Measurements from ENCODE around the gene TAF8.
A peak's percentile ranks its signal among the peaks of the same experiment; 100 is the strongest.
"Not testable (repeated sequence)": the region's sequence is repeated elsewhere in the genome, so short reads cannot be mapped to it uniquely, and the experiment has no call there.

Gene TAF8, protein sequence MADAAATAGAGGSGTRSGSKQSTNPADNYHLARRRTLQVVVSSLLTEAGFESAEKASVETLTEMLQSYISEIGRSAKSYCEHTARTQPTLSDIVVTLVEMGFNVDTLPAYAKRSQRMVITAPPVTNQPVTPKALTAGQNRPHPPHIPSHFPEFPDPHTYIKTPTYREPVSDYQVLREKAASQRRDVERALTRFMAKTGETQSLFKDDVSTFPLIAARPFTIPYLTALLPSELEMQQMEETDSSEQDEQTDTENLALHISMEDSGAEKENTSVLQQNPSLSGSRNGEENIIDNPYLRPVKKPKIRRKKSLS

DNA sequence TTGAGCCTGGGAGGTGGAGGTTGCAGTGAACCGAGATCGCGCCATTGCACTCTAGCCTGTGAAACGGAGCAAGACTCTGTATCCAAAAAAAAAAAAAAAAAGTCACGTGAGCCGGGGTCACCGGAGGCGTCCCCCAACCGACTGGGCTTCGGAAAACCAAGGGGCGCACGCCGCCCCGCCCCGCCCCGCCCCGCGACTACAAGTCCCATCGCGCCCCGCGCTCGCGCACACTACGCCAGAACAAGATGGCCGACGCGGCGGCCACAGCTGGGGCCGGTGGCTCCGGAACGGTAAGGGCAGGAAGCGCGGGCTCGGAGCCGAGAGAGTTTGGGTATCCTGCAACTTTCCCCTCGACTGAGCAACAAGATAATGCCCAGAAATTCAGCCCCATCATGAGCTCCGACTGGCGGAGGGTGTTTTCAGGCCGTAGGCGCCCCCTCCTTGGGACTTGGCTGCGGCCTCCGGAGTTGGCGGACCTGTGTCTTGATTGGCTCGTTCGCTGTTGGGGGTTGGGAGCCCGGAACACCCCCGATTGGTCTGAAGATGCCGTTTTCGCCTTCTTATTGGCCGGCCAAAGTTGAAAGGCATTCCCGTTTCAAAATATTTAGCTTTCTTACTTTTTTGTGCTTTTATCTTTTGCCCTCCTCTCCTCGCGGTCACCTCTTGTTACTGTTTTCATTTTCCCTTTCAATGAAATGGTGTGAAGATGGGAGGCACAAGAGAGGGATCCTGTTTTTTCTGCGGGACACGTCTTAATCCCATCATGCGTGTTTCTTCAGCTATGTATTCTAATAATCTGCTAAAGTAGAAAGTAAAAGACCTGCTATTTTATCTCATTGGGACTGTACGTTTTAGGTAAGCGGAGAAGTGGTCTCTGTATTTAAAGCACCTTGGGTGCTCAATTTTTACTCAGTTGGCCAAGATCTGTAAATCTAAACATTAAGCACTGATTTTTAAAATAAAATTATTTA lies at the start of gene TAF8:
Gene TAF8, plus strand, starts transcription at position 228 of the 971 bp plus-strand sequence. Its CDS starts 18 bp downstream, at position 246.
- peak; percentile 98 for DNase-seq

DNA sequence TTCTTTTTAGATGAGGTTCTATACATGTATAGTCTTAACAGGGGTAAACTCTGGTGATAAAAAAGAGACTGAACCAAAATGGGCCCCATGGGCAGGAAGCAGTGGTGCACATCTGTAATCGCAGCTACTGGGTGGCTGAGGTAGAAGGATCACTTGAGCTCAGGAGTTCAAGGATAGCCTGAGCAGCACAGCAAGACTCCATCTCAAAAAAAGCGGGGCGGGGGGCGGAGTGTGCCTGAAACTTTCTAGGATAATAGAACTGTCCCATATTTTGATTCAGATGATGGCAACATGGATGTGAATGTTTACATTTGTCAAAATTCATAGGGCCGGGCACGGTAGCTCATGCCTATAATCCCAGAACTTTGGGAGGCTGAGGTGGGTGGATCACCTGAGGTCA lies 48.8 kb upstream of the TAF8 start:
- DNase-seq: no peak

DNA sequence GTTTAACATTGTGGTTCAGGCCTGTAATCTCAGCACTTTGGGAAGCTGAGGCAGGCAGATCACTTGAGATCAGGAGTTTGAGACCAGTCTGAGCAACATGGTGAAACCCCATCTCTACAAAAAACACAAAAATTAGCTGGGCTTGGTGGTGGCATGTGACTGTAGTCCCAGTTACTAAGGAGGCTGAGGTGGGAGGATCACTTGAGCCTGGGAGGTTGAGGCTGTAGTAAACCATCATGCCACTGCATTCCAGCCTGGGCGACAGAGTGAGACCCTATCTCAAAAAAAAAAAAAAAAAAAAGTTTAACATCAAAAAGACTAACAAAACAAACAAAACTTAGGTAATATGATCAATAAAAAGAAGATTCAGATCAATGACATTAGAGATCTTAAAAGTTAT lies 46.7 kb upstream of the TAF8 start:
- DNase-seq: not testable (repeated sequence)

DNA sequence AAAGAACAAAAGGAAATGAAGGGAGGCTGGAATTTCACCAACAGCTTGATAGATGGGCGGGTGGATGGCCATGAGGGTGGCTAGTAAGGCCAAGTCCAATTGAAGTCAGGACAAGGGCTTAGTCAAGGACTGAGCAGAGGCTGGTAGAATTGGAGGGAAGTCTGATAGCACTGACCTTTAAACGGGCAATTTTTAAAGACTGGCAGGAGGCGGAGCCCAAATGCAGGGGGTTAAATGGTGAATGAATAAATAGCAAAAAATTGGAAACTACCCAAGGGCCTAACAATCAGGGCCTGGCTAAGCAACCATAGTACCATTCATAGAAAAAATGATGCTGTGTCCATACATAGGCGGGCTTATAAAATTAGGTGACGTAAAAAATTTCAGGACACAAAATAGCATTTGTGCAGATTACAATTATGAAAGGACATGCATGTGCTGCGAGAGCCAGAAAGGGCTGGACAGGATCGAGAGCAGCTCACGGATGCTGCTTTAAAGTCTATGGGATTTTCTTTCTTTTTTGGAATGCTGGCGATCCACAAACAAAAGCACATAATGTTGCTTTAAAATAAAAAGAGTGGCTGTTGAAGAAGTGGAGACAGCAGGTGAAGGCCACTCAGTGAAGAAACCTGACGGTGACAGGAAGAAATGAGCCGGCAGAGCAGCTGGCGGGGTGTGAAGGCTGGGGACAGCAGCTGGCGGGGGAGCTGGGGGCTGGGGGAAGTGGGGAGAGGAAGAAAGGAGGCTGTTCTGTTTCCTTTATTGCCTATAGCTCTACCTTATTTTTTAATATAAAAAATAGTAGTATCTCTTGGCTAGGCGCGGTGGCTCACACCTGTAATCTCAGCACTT lies 42.8 kb upstream of the TAF8 start:
- peak; percentile 64 for DNase-seq

DNA sequence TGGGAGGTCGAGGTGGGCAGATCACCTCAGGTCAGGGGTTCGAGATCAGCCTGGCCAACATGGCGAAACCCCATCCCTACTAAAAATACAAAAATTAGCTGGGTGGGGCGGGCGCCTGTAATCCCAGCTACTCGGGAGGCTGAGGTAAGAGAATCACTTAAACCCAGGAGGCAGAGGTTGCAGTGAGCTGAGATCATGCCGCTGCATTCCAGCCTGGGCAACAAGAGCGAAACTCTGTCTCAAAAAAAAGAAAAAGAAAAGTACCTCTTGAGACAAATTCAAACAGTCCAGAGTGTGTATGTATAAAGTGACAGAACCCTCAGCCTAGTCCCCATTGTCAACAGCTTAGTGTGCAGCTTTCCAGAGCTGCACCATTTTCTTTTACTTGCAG lies 42.2 kb upstream of the TAF8 start:
- DNase-seq: not testable (repeated sequence)

DNA sequence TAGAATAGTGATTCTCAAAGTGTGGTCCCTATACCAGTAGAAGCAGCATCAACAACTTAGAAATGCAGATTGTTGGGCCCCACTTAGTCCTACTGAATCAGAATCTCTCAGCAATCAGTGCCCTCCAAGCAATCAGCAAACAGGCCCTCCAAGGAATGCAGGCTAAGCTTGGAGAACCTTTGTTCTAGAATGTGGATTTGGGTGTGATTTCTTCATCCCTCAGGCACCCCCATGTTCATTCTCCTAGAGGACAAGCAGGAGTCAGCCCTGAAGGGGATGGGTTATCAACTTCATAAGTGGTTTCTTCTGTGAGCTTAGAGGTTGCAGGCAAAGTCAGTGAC lies 40.5 kb upstream of the TAF8 start:
- DNase-seq: no peak

DNA sequence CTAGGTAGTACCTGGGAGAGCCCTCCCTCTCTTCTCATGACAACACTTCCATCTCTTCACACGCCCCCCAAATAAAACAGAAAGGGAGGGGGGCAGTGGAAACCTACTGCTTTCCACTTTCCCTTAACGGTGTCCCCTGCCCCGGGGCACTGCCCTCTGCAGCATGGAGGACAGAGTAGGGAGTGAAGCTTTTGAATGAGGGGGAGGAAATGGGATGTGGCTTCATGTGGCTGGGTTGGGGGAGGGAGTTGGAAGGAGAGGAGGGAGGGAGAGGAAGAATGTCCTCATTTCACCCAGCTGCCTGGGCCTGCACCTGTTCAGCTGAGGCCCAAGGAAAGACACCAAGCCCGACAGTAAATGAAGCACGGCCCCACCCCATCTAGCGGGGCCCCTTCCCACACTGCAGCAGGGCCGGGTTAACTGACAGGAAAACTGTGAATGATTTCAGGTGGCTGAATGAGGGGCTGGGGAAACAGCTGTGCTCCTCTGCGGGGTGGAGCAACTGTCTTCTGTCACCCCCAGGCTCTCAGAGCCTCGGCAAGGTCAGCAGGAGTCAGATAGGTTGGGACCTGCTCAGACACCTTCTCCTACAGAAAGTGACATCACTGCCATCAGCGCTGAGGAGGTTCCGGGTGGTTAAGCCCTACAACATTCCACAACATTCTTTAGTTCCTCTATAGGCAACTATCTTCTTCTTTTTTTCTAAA lies 40.0 kb upstream of the TAF8 start:
- DNase-seq: peak; percentile 76

DNA sequence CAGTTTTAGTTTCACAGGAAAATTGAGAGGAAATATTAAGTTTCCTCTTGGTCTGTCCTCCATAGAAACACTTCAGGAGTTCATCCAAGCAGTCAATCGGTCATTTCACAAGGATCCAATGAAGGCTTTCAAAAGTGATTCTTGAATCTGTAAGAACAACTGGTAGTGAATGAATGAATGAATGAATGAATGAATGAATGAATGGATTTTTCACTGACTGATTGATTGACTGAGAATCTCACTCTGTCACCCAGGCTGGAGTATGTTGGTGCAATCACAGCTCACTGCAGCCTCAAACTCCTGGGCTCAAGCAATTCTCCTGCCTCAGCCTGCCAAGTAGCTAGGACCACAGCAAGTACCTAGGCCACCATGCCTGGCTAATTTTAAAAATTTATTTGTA lies 39.4 kb upstream of the TAF8 start:
- no peak for DNase-seq

DNA sequence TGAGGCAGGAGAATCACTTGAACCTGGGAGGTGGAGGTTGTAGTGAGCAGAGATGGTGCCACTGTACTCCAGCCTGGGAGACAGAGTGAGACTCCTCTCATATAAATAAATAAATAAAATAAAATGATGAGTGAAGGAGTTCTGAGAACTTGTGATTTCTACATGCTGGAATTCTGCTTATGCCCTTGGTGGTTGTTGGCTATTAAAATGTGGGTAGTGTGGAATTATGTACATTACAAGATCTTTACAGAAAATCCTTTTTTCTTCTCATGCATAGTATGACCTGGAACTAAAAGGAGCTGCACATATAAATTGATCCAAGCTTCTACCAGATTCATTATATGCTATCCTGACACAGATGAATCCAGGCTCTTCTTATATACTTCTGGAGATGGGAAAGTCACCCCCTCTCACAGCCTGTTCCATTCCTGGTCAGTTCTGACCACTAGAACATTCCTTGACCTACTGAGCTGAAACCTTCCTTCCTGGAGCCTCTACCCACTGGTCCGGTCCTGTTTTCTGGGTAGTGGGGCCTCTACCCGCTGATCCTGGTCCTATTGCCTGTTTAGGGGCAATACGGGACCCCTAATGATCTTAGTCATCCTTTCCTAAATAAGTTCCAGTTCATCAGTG lies 37.7 kb upstream of the TAF8 start:
- no peak for DNase-seq

DNA sequence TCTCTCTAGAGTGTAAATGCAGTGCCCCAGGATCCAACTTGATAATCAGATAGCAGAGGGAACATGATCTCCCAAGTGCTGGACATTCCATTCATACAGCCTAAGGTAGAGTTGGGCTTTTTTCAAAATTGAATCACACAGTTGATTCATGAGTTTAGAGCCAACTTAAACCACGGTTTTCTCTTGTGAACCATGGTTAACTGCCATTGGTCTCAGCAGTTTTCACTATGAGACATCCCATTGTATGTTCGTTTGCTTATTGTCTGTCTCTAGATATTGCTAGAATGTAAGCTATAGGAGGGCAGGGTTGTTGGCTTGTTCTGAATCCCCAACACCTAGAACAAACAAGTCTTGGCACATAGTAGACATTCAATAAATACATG lies 37.2 kb upstream of the TAF8 start:
- no peak for DNase-seq

DNA sequence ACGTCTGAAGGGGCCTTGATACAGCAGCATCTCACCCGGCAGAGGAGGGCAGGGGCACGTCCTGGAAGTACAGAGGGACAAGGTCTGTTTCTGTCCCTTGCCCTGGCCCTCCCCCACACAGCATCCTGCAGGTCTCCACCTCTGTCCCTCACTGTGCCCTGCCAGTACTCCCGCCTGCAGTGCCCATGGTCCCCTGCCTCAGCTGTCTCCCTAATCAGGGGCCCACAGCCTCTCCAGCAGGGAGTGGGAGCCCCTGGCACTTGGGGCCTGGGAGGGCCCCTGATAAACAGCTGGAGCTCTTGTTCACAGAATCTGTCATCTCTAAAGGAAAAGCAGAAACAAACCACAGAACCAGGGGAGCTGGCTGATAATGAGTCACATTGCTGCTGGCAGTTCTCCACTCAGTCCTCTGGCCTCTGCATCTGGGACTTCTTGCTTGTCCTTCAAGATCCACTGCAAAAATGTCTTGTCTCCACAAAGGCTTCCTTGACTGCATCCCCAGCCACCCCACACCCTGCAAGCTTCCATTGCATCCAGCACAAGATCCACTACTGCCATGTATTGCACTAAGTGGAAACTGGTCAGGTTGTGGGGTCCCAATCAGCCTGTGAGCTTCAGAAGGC lies 33.2 kb upstream of the TAF8 start:
- DNase-seq: peak; percentile 99

DNA sequence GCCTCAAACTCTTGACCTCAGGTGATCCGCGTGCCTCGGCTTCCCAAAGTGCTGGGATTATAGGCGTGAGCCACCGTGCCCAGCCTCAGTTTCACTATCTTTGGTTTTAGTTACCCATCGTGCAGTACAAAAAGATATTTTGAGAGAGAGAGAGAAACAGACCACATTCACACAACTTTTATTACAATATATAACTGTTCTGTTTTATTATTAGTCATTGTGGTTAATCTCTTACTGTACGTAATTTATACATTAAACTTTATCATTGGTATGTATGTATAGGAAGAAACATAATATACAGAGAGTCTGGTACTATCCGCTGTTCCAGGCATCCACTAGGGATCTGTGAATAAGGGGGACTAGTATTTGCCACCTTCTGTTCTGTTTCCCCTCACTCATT lies 29.4 kb upstream of the TAF8 start:
- no peak for DNase-seq

DNA sequence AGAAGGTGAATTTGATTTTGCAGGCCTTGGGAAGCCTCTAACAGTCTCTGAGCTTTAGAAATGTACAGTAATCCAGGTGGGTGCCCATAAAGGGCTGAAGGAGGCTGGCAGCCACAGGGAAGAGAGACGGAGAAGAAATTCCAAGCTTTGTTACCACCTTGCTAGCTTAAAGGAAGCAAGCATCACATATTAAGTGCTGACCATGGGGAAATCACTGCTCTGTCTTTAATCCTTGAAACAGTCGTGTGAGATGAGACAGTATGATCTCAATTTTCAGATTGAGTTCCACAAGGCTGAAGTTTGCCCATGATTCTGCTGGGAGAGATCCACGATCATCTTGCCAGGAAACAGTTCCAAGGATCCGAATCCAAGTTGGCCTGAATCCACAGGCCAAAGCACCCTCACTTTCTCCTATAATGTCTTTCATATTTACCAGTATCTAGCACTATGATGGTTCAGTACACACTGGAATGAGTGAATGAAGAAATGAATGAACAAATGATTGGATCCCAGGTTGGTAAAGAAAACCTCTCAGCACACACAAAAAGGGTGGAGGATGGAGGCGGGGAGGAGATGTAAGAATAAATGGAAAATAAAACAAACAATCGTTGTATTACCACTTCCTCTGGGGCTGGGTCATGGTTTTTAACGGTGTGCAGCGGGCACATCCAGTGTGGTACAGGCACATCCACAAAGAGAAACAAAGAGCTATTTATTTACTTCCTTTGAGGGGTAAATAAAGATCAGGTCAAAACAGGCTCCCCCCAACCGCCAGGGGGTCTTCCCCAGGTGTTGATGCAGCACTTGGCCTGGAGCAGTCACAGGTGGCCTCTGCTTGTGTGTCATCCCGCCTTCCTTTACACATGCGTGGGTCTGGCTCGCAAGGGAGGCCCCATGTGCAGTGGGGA lies 28.2 kb upstream of the TAF8 start:
- DNase-seq: peak; percentile 45

DNA sequence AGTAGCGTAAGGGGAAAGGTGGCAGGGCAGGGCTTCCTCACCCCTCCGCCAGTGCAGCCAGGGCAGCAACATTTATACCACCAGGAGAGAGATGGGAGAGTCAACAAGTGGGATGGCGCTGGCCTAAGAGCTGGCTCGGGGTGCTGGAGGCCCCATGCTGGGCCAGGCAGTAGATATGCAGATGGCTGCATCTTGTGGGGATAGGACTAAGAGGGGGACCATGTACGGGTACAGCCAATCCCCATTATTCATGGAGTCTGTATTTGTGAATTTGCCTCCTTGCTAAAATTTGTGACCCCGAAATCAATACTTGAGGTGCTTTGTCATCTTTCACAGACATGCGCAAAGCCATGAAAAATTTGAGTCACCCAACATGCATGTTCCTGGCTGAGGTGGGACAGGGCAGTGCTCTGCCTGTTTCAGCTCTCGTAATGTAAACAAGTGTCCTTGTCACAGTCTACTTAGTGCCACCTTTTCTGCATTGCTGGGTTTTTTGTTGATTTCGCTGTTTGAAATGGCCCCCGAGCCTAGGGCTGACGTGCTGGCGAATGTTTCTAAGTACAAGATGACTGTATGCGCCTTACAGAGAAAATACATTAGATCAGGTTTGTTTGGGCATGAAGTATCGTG lies 27.5 kb upstream of the TAF8 start:
- DNase-seq: no peak

DNA sequence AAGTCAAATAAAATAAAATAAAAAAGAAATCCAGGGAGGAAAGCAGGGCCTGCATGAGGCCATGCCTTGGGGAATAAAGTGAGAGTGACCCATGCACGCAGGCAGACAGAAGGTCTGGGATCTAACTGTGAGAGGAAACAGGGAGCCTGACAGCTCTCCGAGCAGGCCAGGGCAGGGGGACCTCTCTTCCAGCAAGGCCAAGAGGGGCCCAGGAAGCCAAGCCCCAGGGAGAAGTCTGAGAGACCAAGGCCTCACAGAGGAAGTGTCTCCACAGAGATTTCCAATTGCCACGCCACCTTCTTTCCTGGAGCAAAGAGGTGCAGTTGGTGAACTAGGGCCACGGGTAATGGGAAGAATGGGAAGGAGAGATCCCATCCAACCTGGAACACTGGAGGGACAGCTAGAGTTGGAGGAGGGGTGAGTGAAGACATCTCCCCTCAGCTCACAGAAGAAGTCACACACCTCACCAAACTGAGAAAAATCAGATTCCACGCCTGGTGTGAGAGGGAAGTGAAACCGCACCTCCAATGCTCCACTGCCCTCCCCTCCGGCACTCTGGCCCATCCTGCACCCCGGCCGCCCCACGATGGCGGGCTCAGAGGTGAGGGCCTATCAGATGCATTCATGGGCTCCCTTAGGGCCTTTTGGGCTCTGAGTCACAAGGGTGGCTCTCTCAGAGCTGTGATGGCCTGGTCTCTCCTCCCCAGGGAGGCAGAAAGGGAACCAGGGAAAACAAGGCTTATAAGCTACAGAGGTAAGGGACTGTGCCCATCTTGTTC lies 25.1 kb upstream of the TAF8 start:
- DNase-seq: no peak

DNA sequence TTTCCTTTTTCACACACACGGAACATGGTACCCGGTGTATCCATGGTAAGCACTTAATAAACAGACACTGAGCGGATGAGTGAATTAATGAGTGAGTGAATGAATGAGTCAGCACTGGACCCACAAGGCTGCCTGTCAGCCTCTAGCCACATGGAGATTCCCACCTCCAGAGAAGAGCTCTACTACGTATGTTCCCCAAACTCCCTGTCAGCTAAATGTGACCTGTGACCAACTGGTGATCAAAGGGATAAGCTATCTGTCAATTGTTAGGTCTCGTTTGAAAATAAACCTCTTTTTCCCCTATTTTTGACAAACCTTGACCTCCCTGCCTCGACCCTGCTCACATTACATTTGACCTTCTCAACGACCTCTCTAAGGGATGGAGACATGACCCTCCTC lies 24.5 kb upstream of the TAF8 start:
- DNase-seq: no peak

DNA sequence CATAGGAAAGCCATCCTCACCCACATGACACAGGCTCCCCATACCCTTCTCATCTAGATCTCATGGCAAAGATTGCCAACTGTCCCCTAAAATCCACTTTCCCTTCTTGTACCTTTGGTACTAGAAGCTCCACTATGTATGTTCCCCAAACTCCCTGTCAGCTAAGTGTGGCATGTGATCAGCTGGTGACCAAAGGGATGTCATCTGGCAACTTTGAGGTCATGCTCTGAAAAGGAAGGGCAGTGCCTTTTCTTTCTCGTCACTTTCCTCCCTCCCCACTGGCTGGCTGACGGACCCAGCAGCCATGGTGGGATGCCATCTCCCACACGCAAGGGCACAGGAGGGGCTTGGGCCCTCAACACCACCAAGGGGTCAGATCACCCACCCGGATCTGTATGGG lies 23.8 kb upstream of the TAF8 start:
- peak; percentile 56 for DNase-seq

DNA sequence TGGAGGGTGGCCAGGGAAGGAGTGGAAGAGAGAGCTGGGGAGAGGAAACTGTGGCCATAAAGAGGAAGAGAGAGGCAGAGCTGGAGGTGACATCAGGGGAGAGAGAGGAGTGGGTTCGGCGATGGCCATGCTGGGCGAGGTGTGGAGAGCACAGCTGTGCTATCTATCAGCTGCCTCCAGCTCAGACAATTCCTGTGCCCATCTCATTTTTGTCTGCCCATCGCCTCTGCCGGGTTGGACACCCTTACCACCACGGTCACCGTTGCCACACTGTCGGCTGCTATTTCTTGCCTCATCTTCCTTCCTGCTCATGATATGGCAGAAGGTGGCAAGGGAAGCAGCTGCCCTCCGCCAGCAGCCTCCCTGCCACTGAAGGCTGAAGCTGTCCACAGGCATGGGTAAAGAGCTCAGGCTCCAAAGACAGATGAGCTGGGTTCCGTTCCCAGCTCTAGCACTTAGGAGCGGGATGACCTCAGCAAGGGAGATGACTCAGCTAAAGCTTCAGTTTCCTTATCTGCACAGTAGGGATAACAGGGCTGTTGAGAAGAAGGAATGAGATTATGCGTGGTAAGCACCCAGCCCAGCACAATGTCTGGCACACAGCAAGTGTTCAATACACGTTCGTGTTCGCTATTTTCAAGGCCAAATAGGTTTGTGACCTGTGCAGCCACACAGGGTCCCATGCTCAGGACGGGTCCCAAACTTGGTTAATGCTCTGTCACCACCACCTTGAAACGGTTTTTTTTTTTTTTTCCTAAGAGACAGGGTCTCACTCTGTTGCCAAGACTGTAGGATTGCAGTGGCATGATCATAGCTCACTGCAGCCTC lies 21.9 kb upstream of the TAF8 start:
- peak; percentile 96 for DNase-seq
